ENCODE results near the gene CYLD.
A peak's percentile ranks its signal among the peaks of the same experiment; 100 is the strongest.

CYLD gene

DNA sequence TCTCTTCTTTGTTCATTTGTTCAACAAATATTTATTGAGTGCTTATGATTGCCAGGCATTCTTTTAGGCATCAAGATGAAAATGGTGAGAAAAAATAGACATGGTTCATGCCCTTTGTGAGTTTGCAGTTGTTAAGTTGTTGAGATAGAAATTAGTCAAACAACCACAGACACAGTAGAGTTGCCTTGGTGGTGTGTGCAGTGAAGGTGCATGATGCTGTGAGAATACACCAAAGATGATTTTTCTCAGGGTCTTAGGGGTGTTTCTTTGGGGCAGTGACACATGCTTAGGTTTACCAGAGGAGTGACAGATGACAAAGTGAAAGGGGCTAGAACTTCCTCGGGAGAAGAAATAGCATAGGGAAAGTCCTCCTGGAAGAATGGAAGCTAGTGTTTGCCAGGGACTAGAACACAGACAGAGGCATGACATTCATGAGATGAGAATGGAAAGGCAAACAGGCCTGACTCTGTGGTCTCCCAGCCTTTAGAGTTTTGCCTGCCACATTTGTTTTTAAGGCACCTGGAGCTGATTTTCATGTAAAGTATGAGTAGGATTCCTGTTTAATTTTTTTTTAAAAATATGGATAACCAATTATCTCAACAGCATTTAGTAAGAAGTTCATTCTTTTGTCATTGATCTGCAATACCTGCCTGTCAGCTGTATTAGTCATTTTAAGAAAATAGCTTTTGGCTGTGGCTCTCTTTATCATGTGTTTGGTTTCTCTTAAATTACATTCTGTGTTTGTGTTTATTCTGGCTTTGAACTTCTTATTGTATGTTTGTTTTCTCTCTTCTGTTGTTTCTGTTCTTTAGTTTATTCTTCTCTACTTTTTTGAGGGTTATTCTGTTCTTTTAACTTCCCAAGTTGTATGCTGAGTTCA is 36.6 kb downstream of the CYLD start:
- DNase-seq (ENCODE audit: low read depth in 2 of 2) = no peak

GRCh38 chr16:50781043-50781442 is 39.2 kb downstream of the CYLD start:
- no peak for DNase-seq (ENCODE audit: low read depth in 2 of 2)

DNA sequence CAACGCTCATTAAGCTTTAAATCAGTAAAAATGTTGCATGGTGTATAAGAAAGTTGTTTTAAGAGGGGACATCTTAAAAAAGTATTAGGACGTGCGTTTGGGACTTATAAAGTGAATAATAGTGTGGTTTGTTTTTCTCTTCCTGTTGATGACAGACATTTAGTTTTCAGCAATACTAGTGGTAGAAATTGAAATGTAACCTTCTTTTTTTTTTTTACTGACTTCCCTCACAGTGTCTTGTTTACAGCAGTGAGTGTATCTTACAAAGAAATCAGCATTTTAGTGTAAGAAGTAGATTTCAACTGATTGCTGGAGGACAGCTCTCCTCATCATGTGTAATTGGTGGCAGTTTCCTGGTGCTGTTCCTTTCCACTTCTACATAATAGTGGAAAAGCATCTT is 39.6 kb downstream of the CYLD start:
- no peak for DNase-seq (ENCODE audit: low read depth in 2 of 2)

- no peak for DNase-seq (ENCODE audit: low read depth in 2 of 2)
Measured at GRCh38 chr16:50789757-50790156, 47.9 kb downstream of the CYLD start.

- DNase-seq (ENCODE audit: low read depth in 2 of 2) = no peak
Measured at GRCh38 chr16:50791522-50791921, 49.6 kb downstream of the CYLD start.

GRCh38 chr16:50796829-50797228 is 54.9 kb downstream of the CYLD start:
- DNase-seq (ENCODE audit: low read depth in 2 of 2) = no peak

DNA sequence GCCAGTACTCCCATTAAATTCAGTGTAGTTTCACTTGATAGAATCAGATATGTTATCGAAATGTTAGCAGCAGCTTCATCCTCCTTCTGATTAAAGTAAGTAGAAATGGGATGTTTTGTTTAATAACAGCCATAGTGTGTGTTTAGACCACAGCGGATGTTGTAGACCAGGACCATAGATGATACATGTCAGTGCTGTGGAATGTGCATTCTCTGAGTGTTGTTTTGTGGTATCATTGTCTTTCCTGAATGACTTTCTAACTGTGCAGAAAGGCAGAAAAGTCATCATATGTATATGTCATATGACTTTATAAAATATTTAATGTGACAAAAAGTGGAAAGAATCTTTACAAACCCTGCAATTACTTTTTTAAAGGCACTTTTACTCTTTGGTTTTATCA is 55.6 kb downstream of the CYLD start:
- DNase-seq (ENCODE audit: low read depth in 2 of 2) = no peak

- no peak for DNase-seq (ENCODE audit: low read depth in 2 of 2)
Measured at GRCh38 chr16:50800074-50800473, 58.2 kb downstream of the CYLD start.

- no peak for DNase-seq (ENCODE audit: low read depth in 2 of 2)
Measured at GRCh38 chr16:50801036-50801435, 59.1 kb downstream of the CYLD start.

GRCh38 chr16:50802000-50802399 is 60.1 kb downstream of the CYLD start:
- DNase-seq (ENCODE audit: low read depth in 2 of 2) = no peak

GRCh38 chr16:50802961-50803360 is 61.1 kb downstream of the CYLD start:
- no peak for DNase-seq (ENCODE audit: low read depth in 2 of 2)

- no peak for DNase-seq (ENCODE audit: low read depth in 2 of 2)
Measured at GRCh38 chr16:50804290-50804907, 62.5 kb downstream of the CYLD start.

- DNase-seq (ENCODE audit: low read depth in 2 of 2) = peak; percentile 72 to 73
Measured at GRCh38 chr16:50806099-50807062, 64.5 kb downstream of the CYLD start.

DNA sequence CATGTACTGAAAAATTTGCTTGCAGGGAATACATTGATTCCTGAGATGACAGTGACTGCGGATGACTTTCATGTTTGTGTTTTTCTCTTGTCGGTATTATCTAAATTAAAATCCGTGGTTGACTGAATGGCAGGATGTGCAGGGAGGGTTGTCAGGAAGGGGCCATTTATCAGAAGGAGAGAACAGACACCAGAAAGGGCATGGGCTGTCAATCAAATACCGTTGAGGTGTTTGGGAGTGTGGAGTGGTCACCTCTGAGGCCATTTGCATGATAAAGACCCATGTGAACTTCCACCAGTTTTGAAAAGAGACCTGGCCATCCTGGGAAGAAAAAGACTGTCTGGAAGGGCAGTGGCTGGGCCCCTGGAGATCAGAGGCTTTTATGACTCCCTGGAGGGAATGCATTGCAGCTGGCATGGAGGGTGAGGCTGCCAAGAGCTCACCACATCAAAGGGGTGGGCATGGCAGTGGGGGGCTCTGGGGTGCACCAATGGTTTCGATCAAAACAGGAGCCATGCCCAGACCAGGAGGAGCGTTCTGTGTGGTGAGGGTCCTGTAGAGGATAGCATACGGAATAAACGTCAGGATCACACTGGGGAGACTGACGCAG is 67.1 kb downstream of the CYLD start:
- no peak for DNase-seq (ENCODE audit: low read depth in 2 of 2)

- DNase-seq (ENCODE audit: low read depth in 2 of 2) = no peak
Measured at GRCh38 chr16:50809561-50809960, 67.7 kb downstream of the CYLD start.

- DNase-seq (ENCODE audit: low read depth in 2 of 2) = no peak
Measured at GRCh38 chr16:50810241-50810965, 68.5 kb downstream of the CYLD start.

- DNase-seq (ENCODE audit: low read depth in 2 of 2) = no peak
Measured at GRCh38 chr16:50812046-50812445, 70.2 kb downstream of the CYLD start.

GRCh38 chr16:50812876-50813466 is 71.1 kb downstream of the CYLD start:
- no peak for DNase-seq (ENCODE audit: low read depth in 2 of 2)

GRCh38 chr16:50814052-50814451 is 72.2 kb downstream of the CYLD start:
- no peak for DNase-seq (ENCODE audit: low read depth in 2 of 2)

- DNase-seq (ENCODE audit: low read depth in 2 of 2) = no peak
Measured at GRCh38 chr16:50814541-50814940, 72.7 kb downstream of the CYLD start.

DNA sequence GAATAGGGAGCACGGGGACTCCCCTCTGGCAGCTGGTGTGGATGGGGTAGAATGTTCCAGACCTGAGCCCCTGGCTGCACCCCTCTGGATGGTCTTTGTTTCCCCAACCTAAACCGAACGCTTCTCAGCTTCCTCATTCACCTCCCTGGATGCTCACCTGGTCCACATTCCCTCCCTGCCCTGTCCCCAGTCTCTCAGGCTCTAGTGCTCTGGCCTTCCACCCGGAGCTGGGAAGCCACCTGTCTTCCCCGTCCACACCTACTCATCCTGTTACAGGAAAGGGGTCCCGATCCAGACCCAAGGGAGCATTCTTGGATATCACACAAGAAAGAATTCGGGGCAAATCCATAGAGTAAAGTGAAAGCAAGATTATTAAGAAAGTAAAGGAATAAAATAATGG is 73.5 kb downstream of the CYLD start:
- DNase-seq (ENCODE audit: low read depth in 2 of 2) = no peak

All from stimulated activated CD8-positive, alpha-beta memory T cell treated with anti-CD3 and anti-CD28 coated beads, Interleukin-2, amount 100 ng/mL, for 1 hour (primary cell).